Upper lobe of right lung (tissue), 1 donor: Measurements from ENCODE around the gene ADGRG6. TPM values are rescaled to one million over a fixed set of nuclear protein-coding genes. Genes with fewer than 3 reads are reported as not detected.

ENCODE experiments used
- ATAC-seq: fragments of 200-7000 bp; cut with Tn5 transposase; one replicate; pipeline ENCODE4 v1.9.1; 2020; ENCODE audit warnings: mild to moderate bottlenecking, moderate library complexity
- DNase-seq: peaks from one replicate; pipeline ENCODE4 v3.0.0-alpha.2; 2020
- H3K27ac ChIP-seq: fragments of 200-600 bp; one replicate; pipeline ENCODE4 v1.8.0; 2022
- H3K27me3 ChIP-seq: fragments of 200-600 bp; one replicate; pipeline ENCODE4 v1.8.0; 2022; ENCODE audit warnings: mild to moderate bottlenecking
- H3K36me3 ChIP-seq: fragments of 200-600 bp; one replicate; pipeline ENCODE4 v1.8.0; 2022
- H3K4me1 ChIP-seq: fragments of 200-600 bp; one replicate; pipeline ENCODE4 v1.8.0; 2022
- H3K4me3 ChIP-seq: fragments of 200-600 bp; one replicate; pipeline ENCODE4 v1.8.0; 2022; ENCODE audit warnings: mild to moderate bottlenecking
- H3K9me3 ChIP-seq: fragments of 200-600 bp; one replicate; pipeline ENCODE4 v1.8.0; 2022
- CTCF ChIP-seq: fragments of 200-600 bp; IDR thresholded peaks from one replicate; pipeline ENCODE4 v1.8.0; 2022; ENCODE audit warnings: antibody characterized with exemption
- intact Hi-C: fragments of 100-400 bp; cut with DNase I; formaldehyde crosslinking; loops from one replicate; pipeline ENCODE4 v1.11.0; 2022
- total RNA-seq: library from RNA; stranded (reverse); fragmentation: NEBNext Ultra II Directional; extraction: Animal tissue kit (Norgen Biotek cat#: 25700); gene quantifications from one replicate; pipeline ENCODE4 v1.2.1, GENCODE V29; 2021
- donor health status: DM: no; HTN: yes; CAD: no; lungs with severe emphysema.

The ADGRG6 gene
- total RNA-seq, 1 donor from 2014 or later = 47.6 TPM

- H3K4me1 ChIP-seq = no peaks in the 10 kb centered on the region
- ATAC-seq (no peak), DNase-seq (no peak)
- H3K4me3 ChIP-seq = no peak overlapping the region
- H3K36me3 ChIP-seq = no peaks in the 10 kb centered on the region
- H3K27me3 ChIP-seq = no peaks in the 10 kb centered on the region
- TF ChIP-seq CTCF = no peak
- H3K27ac ChIP-seq = no peak overlapping the region
- intact Hi-C loops = no loop called here
- H3K9me3 ChIP-seq = no peaks in the 10 kb centered on the region
Observed at GRCh38 chr6:142458836-142459235, 157.0 kb downstream of the ADGRG6 start.

- intact Hi-C loops = no loop called here
- H3K27me3 ChIP-seq = no peaks in the 10 kb centered on the region
- no peak for ATAC-seq
- no peak for DNase-seq
- no peak overlapping the region for H3K4me3 ChIP-seq
- no peak overlapping the region for H3K27ac ChIP-seq
- no peaks in the 10 kb centered on the region for H3K4me1 ChIP-seq
- H3K9me3 ChIP-seq = no peaks in the 10 kb centered on the region
- no peaks in the 10 kb centered on the region for H3K36me3 ChIP-seq
- TF ChIP-seq CTCF = no peak
Observed at GRCh38 chr6:142459271-142459670, 157.5 kb downstream of the ADGRG6 start.

GRCh38 chr6:142462260-142462659 lies 160.5 kb downstream of the ADGRG6 start:
- intact Hi-C loops = no loop called here
- no peak for ATAC-seq
- no peak for TF ChIP-seq CTCF
- H3K4me1 ChIP-seq = no peaks in the 10 kb centered on the region
- H3K4me3 ChIP-seq = no peak overlapping the region
- H3K9me3 ChIP-seq = no peaks in the 10 kb centered on the region
- no peaks in the 10 kb centered on the region for H3K36me3 ChIP-seq
- H3K27me3 ChIP-seq = no peaks in the 10 kb centered on the region
- DNase-seq = no peak
- no peak overlapping the region for H3K27ac ChIP-seq

- no peak overlapping the region for H3K27ac ChIP-seq
- no peaks in the 10 kb centered on the region for H3K27me3 ChIP-seq
- H3K4me3 ChIP-seq = no peak overlapping the region
- no peaks in the 10 kb centered on the region for H3K4me1 ChIP-seq
- no peak for ATAC-seq
- intact Hi-C loops = no loop called here
- no peak for TF ChIP-seq CTCF
- H3K9me3 ChIP-seq = no peaks in the 10 kb centered on the region
- H3K36me3 ChIP-seq = no peaks in the 10 kb centered on the region
- DNase-seq = no peak
Observed at GRCh38 chr6:142463988-142464387, 162.2 kb downstream of the ADGRG6 start.

GRCh38 chr6:142469220-142469619 lies 167.4 kb downstream of the ADGRG6 start:
- no peaks in the 10 kb centered on the region for H3K36me3 ChIP-seq
- ATAC-seq (no peak), DNase-seq (no peak)
- intact Hi-C loops = no loop called here
- no peaks in the 10 kb centered on the region for H3K27me3 ChIP-seq
- H3K4me1 ChIP-seq = no peaks in the 10 kb centered on the region
- no peak for TF ChIP-seq CTCF
- no peak overlapping the region for H3K4me3 ChIP-seq
- no peak overlapping the region for H3K27ac ChIP-seq
- no peaks in the 10 kb centered on the region for H3K9me3 ChIP-seq

- no peaks in the 10 kb centered on the region for H3K27me3 ChIP-seq
- H3K9me3 ChIP-seq = no peaks in the 10 kb centered on the region
- no peak overlapping the region for H3K4me3 ChIP-seq
- TF ChIP-seq CTCF = no peak
- no peaks in the 10 kb centered on the region for H3K36me3 ChIP-seq
- no peaks in the 10 kb centered on the region for H3K4me1 ChIP-seq
- DNase-seq (no peak), ATAC-seq (no peak)
- intact Hi-C loops = no loop called here
- H3K27ac ChIP-seq = no peak overlapping the region
Observed at GRCh38 chr6:142470421-142470820, 168.6 kb downstream of the ADGRG6 start.
